ENCODE measurements around the gene SARDH.
"Not testable (repeated sequence)": the region's sequence is repeated elsewhere in the genome, so short reads cannot be mapped to it uniquely, and the experiment has no call there.

The SARDH gene

GRCh38 chr9:133775951-133776905 is 38.1 kb upstream of the SARDH start:
- DNase-seq (ENCODE audit: extremely low read depth in 1 of 2, low read depth in 1 of 2), result no peak

GRCh38 chr9:133775291-133775690 is 37.1 kb upstream of the SARDH start:
- no peak for DNase-seq (ENCODE audit: extremely low read depth in 1 of 2, low read depth in 1 of 2)

DNA sequence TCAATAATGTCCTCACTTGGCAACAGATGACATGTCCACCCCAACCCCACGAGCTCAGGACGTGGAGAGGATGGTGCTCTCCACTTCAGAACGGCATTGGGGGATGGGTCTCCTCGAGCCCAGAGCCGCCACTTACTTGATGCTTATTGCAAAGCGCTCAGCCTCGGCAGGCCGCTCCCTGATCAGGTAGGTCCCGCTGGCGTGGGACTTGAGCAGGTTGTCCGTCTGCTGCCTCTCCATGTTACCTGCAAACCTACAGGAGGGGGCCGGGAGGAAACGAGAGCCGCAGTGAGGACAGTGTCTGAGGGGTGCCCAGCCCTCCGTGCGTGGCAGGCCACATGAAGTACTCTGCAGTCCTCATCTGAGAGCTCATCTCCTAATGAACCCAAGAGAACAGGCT is 36.6 kb upstream of the SARDH start:
- DNase-seq (ENCODE audit: extremely low read depth in 1 of 2, low read depth in 1 of 2), result no peak

- DNase-seq (ENCODE audit: extremely low read depth in 1 of 2, low read depth in 1 of 2), result no peak
These were observed 35.9 kb upstream of the SARDH start for GRCh38 chr9:133773889-133774655.

GRCh38 chr9:133772581-133772980 is 34.4 kb upstream of the SARDH start:
- DNase-seq (ENCODE audit: extremely low read depth in 1 of 2, low read depth in 1 of 2), result no peak

DNA sequence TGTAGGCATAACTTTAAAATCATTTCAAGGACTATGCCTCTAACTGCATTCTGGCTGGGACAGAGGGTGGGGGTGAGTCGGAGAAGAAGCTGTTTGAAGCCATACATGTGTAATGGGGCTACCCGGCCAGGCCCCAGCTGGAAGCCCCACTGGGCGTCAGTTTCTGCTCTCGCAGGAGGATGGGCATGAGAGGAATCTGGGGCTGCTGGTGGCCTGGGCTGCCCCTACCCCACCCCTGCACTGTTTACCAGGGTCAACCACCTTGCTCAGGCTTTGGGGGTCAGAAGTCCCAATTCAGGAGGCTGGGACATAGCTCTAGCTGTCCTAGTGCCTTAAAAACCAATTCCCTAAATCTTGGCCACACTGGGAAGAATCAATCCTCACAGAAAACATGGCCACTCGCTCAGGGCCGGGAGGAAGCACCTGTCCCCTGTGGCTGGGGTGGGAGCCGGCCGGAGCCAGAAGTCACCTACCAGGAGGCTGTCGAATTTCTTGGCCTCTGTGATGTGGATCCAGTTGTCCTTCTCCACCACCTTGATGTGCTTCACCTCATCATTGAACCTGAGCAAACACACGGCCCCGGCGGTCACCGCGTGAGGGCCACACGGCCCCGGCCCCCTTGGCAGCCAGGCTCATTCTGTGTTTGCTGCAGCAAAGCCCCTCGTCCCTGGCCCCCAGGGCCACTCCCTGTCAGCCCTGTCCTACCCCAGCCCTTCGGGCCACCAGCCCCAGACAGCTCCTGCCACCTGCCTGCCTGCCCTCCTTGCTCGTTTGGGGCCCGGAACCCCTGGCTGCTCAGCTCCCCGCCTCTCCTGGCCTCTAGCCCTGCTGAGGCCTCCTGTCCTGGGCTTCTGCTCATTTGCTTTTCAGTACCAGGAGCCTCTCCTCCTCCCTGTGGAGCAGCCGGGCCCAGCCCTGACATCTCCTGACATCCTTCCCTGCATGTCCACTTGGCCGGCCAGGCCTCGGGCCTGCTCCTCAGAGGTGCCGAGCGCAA is 33.6 kb upstream of the SARDH start:
- no peak for DNase-seq (ENCODE audit: extremely low read depth in 1 of 2, low read depth in 1 of 2)

DNA sequence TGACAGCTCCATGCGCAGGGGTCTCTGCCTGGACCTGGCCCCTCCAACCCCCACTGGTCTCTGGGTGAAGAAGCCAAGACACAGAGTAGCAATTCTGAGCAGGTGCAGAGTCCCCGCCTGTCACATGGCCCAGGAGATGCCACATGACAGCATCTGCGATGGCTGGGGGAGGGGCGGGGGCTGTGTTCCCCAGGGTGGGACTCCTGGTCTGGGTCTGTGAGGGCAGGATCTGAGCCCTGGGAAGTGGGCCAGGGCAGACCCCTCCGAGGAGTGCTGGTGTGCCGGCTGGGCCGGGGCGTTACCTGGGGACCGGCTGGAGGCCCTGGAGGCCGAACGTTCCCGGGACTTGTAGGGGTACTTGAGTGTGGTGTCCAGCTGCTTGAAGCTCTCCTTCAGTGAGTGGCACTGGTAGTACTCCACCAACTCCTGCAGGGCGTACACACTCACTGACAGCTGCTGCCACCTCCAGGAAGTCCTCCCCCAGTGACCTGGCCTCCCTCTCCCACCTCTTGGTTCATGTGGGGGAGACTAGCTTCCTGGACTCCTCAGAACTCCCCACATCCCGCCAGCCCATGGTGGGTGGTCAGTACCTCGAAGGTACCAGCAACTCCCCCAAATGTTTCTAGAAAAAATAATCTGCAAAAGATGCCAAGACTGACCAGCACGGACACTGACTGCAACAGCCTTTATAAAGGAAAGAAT is 32.1 kb upstream of the SARDH start:
- no peak for DNase-seq (ENCODE audit: extremely low read depth in 1 of 2, low read depth in 1 of 2)

DNA sequence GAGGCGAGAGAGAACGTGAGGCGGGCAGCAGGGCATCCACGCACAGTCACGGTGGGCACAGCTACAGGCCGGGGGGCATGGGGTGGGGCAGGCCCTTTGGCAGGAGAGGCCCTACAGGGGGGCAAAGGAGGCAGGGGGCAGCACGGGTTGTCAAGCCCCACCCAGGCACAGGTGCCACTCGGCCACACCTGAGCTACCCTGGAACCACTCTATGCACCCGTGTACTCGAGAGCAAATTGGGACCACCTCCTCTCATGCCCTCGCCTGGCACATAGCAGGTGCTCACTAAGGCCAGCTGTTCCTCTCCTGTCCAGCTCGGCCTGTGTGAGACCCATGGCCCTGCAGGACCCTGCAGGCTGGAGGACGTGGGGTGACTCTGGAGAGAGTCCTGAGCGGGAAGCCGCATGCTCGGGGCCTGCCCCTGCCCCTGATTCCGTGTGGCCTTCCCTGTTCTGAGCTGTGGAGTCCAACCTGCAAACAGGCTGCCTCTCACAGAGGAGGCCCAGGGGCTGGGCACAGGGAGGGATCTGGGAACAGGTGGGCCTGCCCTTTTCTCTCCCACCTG is 31.4 kb upstream of the SARDH start:
- no peak for DNase-seq (ENCODE audit: extremely low read depth in 1 of 2, low read depth in 1 of 2)

DNA sequence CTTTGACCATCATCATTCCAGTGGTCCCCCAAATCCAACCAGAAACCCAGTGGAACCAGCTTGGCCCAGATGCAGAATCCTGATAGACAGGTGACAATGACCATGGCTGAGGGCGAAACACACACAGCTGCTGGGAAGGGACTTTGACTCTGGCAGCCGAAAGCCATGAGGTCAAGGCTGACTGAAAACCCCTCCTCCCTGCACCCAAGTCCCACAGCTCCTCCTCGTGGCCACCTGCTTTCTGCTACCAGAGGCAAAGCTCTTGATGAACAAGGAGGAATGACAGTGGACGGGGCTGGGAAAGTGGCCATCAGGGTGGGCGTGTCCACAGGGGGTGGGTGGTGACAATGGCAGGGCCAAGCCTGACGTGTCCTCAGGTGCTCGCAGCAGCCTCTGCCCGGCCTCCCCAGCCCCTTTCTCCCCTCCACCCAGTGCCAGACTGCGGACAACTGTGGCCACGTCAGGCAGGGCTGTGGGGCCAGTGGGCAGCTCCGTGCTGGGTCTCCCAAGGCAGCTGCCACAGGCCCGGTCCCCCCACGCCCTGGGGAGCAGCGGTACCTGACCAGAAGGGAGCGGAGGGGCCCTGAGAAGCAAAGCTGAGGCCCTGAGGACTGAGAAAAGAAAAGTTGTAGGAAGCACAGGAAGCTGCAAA is 30.8 kb upstream of the SARDH start:
- DNase-seq (ENCODE audit: extremely low read depth in 1 of 2, low read depth in 1 of 2), result no peak

GRCh38 chr9:133768371-133768858 is 30.3 kb upstream of the SARDH start:
- no peak for DNase-seq (ENCODE audit: extremely low read depth in 1 of 2, low read depth in 1 of 2)

GRCh38 chr9:133767625-133768024 is 29.5 kb upstream of the SARDH start:
- DNase-seq (ENCODE audit: extremely low read depth in 1 of 2, low read depth in 1 of 2), result no peak

GRCh38 chr9:133767008-133767407 is 28.9 kb upstream of the SARDH start:
- DNase-seq (ENCODE audit: extremely low read depth in 1 of 2, low read depth in 1 of 2), result no peak

- not testable (repeated sequence) for DNase-seq (ENCODE audit: extremely low read depth in 1 of 2, low read depth in 1 of 2)
These were observed 28.1 kb upstream of the SARDH start for GRCh38 chr9:133766234-133766633.

DNA sequence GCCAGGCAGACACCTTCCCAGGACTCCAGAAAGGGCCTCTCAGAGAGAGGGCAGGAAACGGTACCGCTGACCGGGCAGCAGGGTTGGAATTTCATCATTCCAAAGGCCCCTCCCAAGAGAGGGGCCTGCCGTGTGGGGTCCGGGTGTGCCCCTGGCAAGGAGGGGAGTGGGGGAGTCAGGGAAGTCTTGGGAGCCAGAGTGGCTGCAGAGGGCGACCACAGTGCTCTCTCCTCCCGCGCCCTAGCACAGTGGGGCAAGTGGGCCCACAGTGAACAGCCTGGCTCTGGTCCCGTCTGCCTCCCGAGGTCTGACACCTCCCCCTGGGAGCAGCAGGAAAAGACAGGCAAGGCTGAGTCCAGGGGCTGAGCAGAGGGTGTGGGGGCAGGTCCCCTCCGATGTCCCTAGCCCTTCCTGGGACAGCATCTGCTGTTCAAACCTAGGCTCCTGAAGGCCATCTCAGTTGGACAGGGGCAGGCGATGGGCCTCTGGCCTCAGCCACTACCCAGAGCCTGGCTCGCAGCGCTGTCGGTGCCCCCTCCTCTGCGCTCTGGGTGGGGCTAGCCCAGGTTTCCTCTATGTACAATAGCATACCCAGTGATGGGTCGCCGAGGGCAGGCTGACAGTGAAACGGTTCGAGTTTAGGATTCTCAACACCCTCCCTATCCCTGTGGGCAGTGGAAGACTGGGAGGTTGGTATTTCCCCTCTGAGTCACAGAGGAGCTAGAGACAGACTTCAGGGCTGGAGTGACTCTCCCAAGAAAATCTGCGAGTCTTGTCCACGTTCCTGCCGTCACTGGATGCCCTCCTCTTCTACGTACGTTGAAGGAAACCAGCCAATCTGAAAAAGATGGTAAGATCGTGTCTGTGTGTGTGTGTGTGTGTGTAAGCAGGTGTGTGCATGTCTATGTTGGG is 25.4 kb upstream of the SARDH start:
- no peak for DNase-seq (ENCODE audit: extremely low read depth in 1 of 2, low read depth in 1 of 2)

GRCh38 chr9:133762488-133763271 is 24.5 kb upstream of the SARDH start:
- DNase-seq (ENCODE audit: extremely low read depth in 1 of 2, low read depth in 1 of 2), result no peak

- no peak for DNase-seq (ENCODE audit: extremely low read depth in 1 of 2, low read depth in 1 of 2)
These were observed 23.6 kb upstream of the SARDH start for GRCh38 chr9:133761641-133762248.

DNA sequence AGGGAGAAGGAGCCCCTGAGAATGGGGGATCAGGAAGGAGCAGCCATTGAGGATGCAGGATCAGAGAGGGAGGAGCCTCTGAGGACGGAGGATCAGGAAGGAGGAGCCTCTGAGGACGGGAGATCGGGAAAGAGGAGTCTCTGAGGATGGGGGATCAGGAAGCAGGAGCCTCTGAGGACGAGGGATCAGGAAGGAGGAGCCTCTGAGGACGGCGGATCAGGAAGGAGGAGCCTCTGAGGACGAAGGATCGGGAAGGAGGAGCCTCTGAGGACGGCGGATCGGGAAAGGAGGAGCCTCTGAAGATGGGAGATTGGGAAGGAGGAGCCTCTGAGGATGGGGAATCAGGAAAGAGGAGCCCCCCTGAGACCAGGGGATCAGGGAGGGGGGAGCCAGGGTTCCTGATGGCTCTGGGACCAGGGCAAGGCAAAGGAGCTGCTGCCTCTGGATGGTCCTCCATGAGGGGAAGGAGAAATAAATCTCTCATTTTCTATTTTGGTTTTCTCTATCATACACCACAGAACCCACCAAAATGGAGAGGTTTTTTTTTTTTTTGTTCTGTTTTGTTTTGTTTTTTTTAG is 22.6 kb upstream of the SARDH start:
- no peak for DNase-seq (ENCODE audit: extremely low read depth in 1 of 2, low read depth in 1 of 2)
